GM04503 (cell line): Measurements from ENCODE around the gene TAS1R3.

Experiments used
- DNase-seq: peaks from one replicate; pipeline ENCODE4 v3.0.0-alpha.2; 2012; ENCODE audit warnings: low read depth

The TAS1R3 gene

GRCh38 chr1:1331068-1331965 is at the start of gene TAS1R3:
Gene TAS1R3, plus strand, starts transcription at chr1:1331280. Its CDS starts 66 bp downstream, at chr1:1331346.
- no peak for DNase-seq

- DNase-seq: no peak
Measured at GRCh38 chr1:1281533-1282321, 49.4 kb upstream of the TAS1R3 start.

GRCh38 chr1:1282998-1283397 is 48.1 kb upstream of the TAS1R3 start:
- DNase-seq: no peak

- no peak for DNase-seq
Measured at GRCh38 chr1:1283821-1284220, 47.3 kb upstream of the TAS1R3 start.

GRCh38 chr1:1284221-1285101 is 46.6 kb upstream of the TAS1R3 start:
- no peak for DNase-seq

GRCh38 chr1:1285102-1285571 is 45.9 kb upstream of the TAS1R3 start:
- no peak for DNase-seq

- no peak for DNase-seq
Measured at GRCh38 chr1:1285611-1286311, 45.3 kb upstream of the TAS1R3 start.

- DNase-seq: no peak
Measured at GRCh38 chr1:1286313-1287261, 44.5 kb upstream of the TAS1R3 start.

- no peak for DNase-seq
Measured at GRCh38 chr1:1287288-1288110, 43.6 kb upstream of the TAS1R3 start.

GRCh38 chr1:1290238-1290731 is 40.8 kb upstream of the TAS1R3 start:
- DNase-seq: no peak

- DNase-seq: no peak
Measured at GRCh38 chr1:1291023-1291528, 40.0 kb upstream of the TAS1R3 start.

- DNase-seq: no peak
Measured at GRCh38 chr1:1291548-1292441, 39.3 kb upstream of the TAS1R3 start.

- DNase-seq: no peak
Measured at GRCh38 chr1:1292442-1292779, 38.7 kb upstream of the TAS1R3 start.

GRCh38 chr1:1292851-1293250 is 38.2 kb upstream of the TAS1R3 start:
- DNase-seq: no peak

- DNase-seq: no peak
Measured at GRCh38 chr1:1293263-1294249, 37.5 kb upstream of the TAS1R3 start.

GRCh38 chr1:1294250-1294890 is 36.7 kb upstream of the TAS1R3 start:
- DNase-seq: no peak
